ENCODE results near the gene CRISPLD2. TPM values are rescaled to one million over a fixed set of nuclear protein-coding genes. Genes with fewer than 3 reads are reported as not detected.

CRISPLD2 gene
- total and polyA plus RNA-seq, 10 of the 15 experiments (the other 5 are each of a cell fraction or from before 2014, with no cell fraction given), result 0.03 to 0.30 (median 0.08) TPM; not detected in 5

DNA sequence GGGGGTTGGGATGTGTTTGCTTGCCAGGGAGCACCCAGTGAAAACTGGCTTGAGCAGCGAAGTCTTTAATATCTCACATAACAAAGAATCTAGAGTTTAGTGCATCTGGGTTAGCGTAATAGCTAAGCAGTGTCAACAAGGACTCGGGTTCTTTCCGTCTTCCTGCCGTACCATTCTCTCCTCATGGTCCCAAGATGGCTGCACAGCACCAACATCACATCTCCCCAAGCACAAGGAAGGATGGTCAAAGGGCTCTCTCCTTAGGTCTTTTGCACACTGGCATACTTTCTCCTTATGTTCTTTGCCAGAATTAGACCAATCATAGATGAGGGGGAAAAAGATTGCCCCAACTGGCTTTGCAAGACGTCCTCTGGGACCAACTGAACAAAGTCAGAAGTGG, 30.9 kb downstream of the CRISPLD2 start:
- FAIRE-seq (no peak), DNase-seq (ENCODE audit: low read depth, low spot score) (no peak), ATAC-seq (no peak)
- ChIA-PET RAD21 (ENCODE audit: unreplicated experiment) (no interaction called here), POLR2A (no interaction called here), SMC1A (ENCODE audit: uncharacterized antibody, unreplicated experiment) (no interaction called here), CTCF (no interaction called here)
- Histone ChIP-seq H3K4me2 (ENCODE audit: control insufficient read depth, insufficient read depth) (no peak overlapping the region), H3K27ac (ENCODE audit: control insufficient read depth, insufficient read depth) (no peak overlapping the region), H3K4me3 (no peak overlapping the region), H4K20me1 (ENCODE audit: control insufficient read depth, insufficient read depth) (no peaks in the 10 kb centered on the region), H3K4me1 (ENCODE audit: control insufficient read depth, insufficient read depth, low read length) (no peaks in the 10 kb centered on the region), H3K9me3 (replicated peaks; ENCODE audit: control insufficient read depth, insufficient read depth, low read length) (no peaks in the 10 kb centered on the region), H2AFZ (ENCODE audit: control insufficient read depth, low read depth, low read length) (no peak overlapping the region), H3K79me2 (ENCODE audit: control insufficient read depth, insufficient read depth, low read length) (no peaks in the 10 kb centered on the region), H3K27me3 (replicated peaks in 1 of 2; ENCODE audit: control insufficient read depth in 2 of 2, insufficient read depth in 2 of 2, low read length in 1 of 2) (peaks cover 0 to 2% of the 10 kb centered on the region in 2 experiments; a peak in 3 of 4 replicates), H3K9ac (ENCODE audit: control insufficient read depth, insufficient read depth, low read length) (no peak overlapping the region), H3K36me3 (ENCODE audit: control insufficient read depth in 2 of 2, insufficient read depth in 2 of 2, low read length in 1 of 2) (no peaks in the 10 kb centered on the region)
- intact Hi-C loops (cut with micrococcal nuclease; ENCODE audit: unreplicated experiment), result no loop called here
- in situ Hi-C loops (cut with MboI), result no loop called here
- BruUV-seq (replicated peaks), result no TSS peak
- WGBS (ENCODE audit: insufficient coverage, insufficient replicate concordance, low lambda C conversion rate, missing lambda C conversion rate), result 43% methylated on average over 6 of the region's 6 CpGs
- no peak for TF ChIP-seq POLR2AphosphoS2 (IDR thresholded peaks at IDR 0.05; ENCODE audit: low read depth, low read length)
- TF ChIP-seq NFXL1 (IDR thresholded peaks at IDR 0.05; ENCODE audit: borderline replicate concordance), result no peak
- no peak for TF ChIP-seq SREBF2 (IDR thresholded peaks at IDR 0.05; ENCODE audit: low read length)
- no peak for TF ChIP-seq MLLT1 (IDR thresholded peaks at IDR 0.05)
- no peak for TF ChIP-seq SP1 (IDR thresholded peaks at IDR 0.05; ENCODE audit: low read depth, low read length)
- no peak for TF ChIP-seq MXI1 (IDR thresholded peaks at IDR 0.05; ENCODE audit: low read depth, low read length)
- no peak for TF ChIP-seq BCL11A (IDR thresholded peaks at IDR 0.05; ENCODE audit: low read depth, low read length)
- TF ChIP-seq TCF3 (IDR thresholded peaks at IDR 0.05; ENCODE audit: borderline replicate concordance, insufficient read depth, low read depth, low read length), result no peak
- no peak for TF ChIP-seq USF1 (IDR thresholded peaks at IDR 0.05; ENCODE audit: borderline replicate concordance, extremely low read length, insufficient read depth, low read depth, low read length)
- TF ChIP-seq ZBTB11 (CRISPR knock-in tag; IDR thresholded peaks at IDR 0.05), result no peak
- no peak for TF ChIP-seq CBFB (IDR thresholded peaks at IDR 0.05; ENCODE audit: low read depth)
- TF ChIP-seq, protein P1, sequence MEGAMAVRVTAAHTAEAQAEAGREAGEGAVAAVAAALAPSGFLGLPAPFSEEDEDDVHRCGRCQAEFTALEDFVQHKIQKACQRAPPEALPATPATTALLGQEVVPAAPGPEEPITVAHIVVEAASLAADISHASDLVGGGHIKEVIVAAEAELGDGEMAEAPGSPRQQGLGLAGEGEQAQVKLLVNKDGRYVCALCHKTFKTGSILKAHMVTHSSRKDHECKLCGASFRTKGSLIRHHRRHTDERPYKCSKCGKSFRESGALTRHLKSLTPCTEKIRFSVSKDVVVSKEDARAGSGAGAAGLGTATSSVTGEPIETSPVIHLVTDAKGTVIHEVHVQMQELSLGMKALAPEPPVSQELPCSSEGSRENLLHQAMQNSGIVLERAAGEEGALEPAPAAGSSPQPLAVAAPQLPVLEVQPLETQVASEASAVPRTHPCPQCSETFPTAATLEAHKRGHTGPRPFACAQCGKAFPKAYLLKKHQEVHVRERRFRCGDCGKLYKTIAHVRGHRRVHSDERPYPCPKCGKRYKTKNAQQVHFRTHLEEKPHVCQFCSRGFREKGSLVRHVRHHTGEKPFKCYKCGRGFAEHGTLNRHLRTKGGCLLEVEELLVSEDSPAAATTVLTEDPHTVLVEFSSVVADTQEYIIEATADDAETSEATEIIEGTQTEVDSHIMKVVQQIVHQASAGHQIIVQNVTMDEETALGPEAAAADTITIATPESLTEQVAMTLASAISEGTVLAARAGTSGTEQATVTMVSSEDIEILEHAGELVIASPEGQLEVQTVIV (IDR thresholded peaks at IDR 0.05; ENCODE audit: borderline replicate concordance, partially characterized antibody), result no peak
- TF ChIP-seq ZNF207 (IDR thresholded peaks at IDR 0.05; ENCODE audit: borderline replicate concordance), result no peak
- no peak for TF ChIP-seq ZNF622 (IDR thresholded peaks at IDR 0.05)

All from GM12878 (cell line).